DND-41 (cell line): ENCODE measurements around the gene PRKAG2.

ENCODE experiments used
- ATAC-seq: fragments of 200-7000 bp; cut with Tn5 transposase; 3 replicates; pipeline ENCODE4 v1.9.1; 2021; ENCODE audit warnings: low read depth; ENCODE audit not compliant: insufficient read depth
- DNase-seq: peaks from one replicate; pipeline ENCODE4 v3.0.0-alpha.2; 2020
- H2AFZ ChIP-seq: 2 replicates; pipeline ENCODE4 v1.6.0; 2012; ENCODE audit warnings: low read depth, low read length
- H3K27ac ChIP-seq: 2 replicates; pipeline ENCODE4 v1.5.1; 2012; ENCODE audit warnings: low read length, inconsistent platforms
- H3K27me3 ChIP-seq: fragments of 200-600 bp; sonication (generic); 2 replicates; pipeline ENCODE4 v1.6.0; 2012; ENCODE audit warnings: low read length, mild to moderate bottlenecking, inconsistent platforms; ENCODE audit not compliant: insufficient read depth, poor library complexity
- H3K36me3 ChIP-seq: 2 replicates; pipeline ENCODE4 v1.5.1; 2012; ENCODE audit warnings: low read length, inconsistent platforms; ENCODE audit not compliant: insufficient read depth
- H3K4me1 ChIP-seq: 2 replicates; pipeline ENCODE4 v1.5.1; 2012; ENCODE audit warnings: mild to moderate bottlenecking, low read length; ENCODE audit not compliant: insufficient read depth
- H3K4me2 ChIP-seq: 2 replicates; pipeline ENCODE4 v1.6.0; 2012; ENCODE audit warnings: mild to moderate bottlenecking, moderate library complexity, low read length, inconsistent platforms; ENCODE audit not compliant: insufficient read depth
- H3K4me3 ChIP-seq, 2 experiments: fragments of 200-600 bp in 1 of 2; shearing (Covaris generic) in 1 of 2; 2 replicates each; pipeline ENCODE4 v1.5.1; 2012 to 2016; ENCODE audit warnings: inconsistent platforms in 2 of 2, low read length in 2 of 2, mild to moderate bottlenecking in 2 of 2, low read depth in 1 of 2, moderate library complexity in 1 of 2
- H3K79me2 ChIP-seq: 2 replicates; pipeline ENCODE4 v1.6.0; 2012; ENCODE audit warnings: low read length, inconsistent platforms; ENCODE audit not compliant: insufficient read depth
- H3K9ac ChIP-seq: 2 replicates; pipeline ENCODE4 v1.6.0; 2012; ENCODE audit warnings: low read depth, mild to moderate bottlenecking, inconsistent platforms, low read length, moderate library complexity
- H3K9me3 ChIP-seq: 2 replicates; pipeline ENCODE4 v1.5.1; 2012; ENCODE audit warnings: low read length, moderate library complexity, mild to moderate bottlenecking, inconsistent platforms; ENCODE audit not compliant: insufficient read depth, severe bottlenecking
- H4K20me1 ChIP-seq: 2 replicates; pipeline ENCODE4 v1.6.0; 2012; ENCODE audit warnings: low read length; ENCODE audit not compliant: insufficient read depth
- CTCF ChIP-seq: IDR thresholded peaks from 2 replicates; pipeline ENCODE4 v1.5.1; 2012; ENCODE audit warnings: borderline replicate concordance, low read length, moderate library complexity, mild to moderate bottlenecking; ENCODE audit not compliant: poor library complexity, severe bottlenecking; ENCODE audit errors: extremely low read depth
- EZH2 ChIP-seq: IDR thresholded peaks from 3 replicates; pipeline ENCODE4 v1.6.1; 2012; ENCODE audit warnings: borderline replicate concordance, low read depth, mild to moderate bottlenecking, moderate library complexity, low read length, inconsistent platforms; ENCODE audit not compliant: severe bottlenecking

Gene PRKAG2

GRCh38 chr7:151920488-151920887 is 43.6 kb upstream of the PRKAG2 start:
- ATAC-seq: no peak

GRCh38 chr7:151919595-151919994 is 42.7 kb upstream of the PRKAG2 start:
- Histone ChIP-seq H2AFZ (no peak overlapping the region), H3K4me2 (no peak overlapping the region), H3K9ac (no peak overlapping the region), H3K9me3 (no peaks in the 10 kb centered on the region), H3K36me3 (no peaks in the 10 kb centered on the region), H3K27me3 (peaks cover 16% of the 10 kb centered on the region), H4K20me1 (no peaks in the 10 kb centered on the region), H3K4me1 (no peaks in the 10 kb centered on the region), H3K79me2 (no peaks in the 10 kb centered on the region), H3K27ac (no peak overlapping the region), H3K4me3 (no peak overlapping the region)
- DNase-seq (no peak), ATAC-seq (no peak)
- TF ChIP-seq EZH2 (no peak), CTCF (no peak)

More at GRCh38 chr7:151920488-151920887, 43.6 kb upstream of the PRKAG2 start:
- no peak overlapping the region for H3K4me3 ChIP-seq
- no peaks in the 10 kb centered on the region for H3K4me1 ChIP-seq
- no peak overlapping the region for H3K9ac ChIP-seq
- no peaks in the 10 kb centered on the region for H3K9me3 ChIP-seq
- no peaks in the 10 kb centered on the region for H3K36me3 ChIP-seq
- no peaks in the 10 kb centered on the region for H4K20me1 ChIP-seq
- peaks cover 16% of the 10 kb centered on the region for H3K27me3 ChIP-seq
- H3K4me2 ChIP-seq: no peak overlapping the region
- no peaks in the 10 kb centered on the region for H3K79me2 ChIP-seq
- H2AFZ ChIP-seq: no peak overlapping the region
- TF ChIP-seq EZH2: no peak
- no peak for TF ChIP-seq CTCF
- no peak for DNase-seq
- H3K27ac ChIP-seq: no peak overlapping the region

GRCh38 chr7:151918510-151918843 is 41.6 kb upstream of the PRKAG2 start:
- Histone ChIP-seq H3K4me3 (no peak overlapping the region), H3K9me3 (no peaks in the 10 kb centered on the region), H3K79me2 (no peaks in the 10 kb centered on the region), H3K4me2 (no peak overlapping the region), H3K4me1 (no peaks in the 10 kb centered on the region), H4K20me1 (no peaks in the 10 kb centered on the region), H2AFZ (no peak overlapping the region), H3K27ac (no peak overlapping the region), H3K27me3 (peaks cover 15% of the 10 kb centered on the region), H3K9ac (no peak overlapping the region), H3K36me3 (no peaks in the 10 kb centered on the region)
- ATAC-seq (no peak), DNase-seq (no peak)
- no peak for TF ChIP-seq CTCF
- TF ChIP-seq EZH2: no peak
